GM18502 (cell line): ENCODE measurements around the gene RPL36.
"Not testable (repeated sequence)": the region's sequence is repeated elsewhere in the genome, so short reads cannot be mapped to it uniquely, and the experiment has no call there.

Experiments
- ATAC-seq: cut with Tn5 transposase; IDR thresholded peaks from one replicate; pipeline ENCODE4 v1.9.1; 2021; ENCODE audit warnings: mild to moderate bottlenecking; ENCODE audit not compliant: unreplicated experiment, poor library complexity

RPL36 gene

GRCh38 chr19:5733172-5733571 lies 43.1 kb downstream of the RPL36 start:
- not testable (repeated sequence) for ATAC-seq

GRCh38 chr19:5738423-5738822 lies 48.3 kb downstream of the RPL36 start:
- ATAC-seq: no peak
